PC-9 (cell line): ENCODE measurements around the gene SSBP2.

ENCODE experiments used
- EZH2 ChIP-seq: fragments of 200-600 bp; sonication (generic); IDR thresholded peaks from 2 replicates; pipeline ENCODE4 v1.8.0; 2017; ENCODE audit warnings: antibody characterized with exemption, low read depth
- TF ChIP-seq, protein P1 (sequence below): fragments of 200-600 bp; sonication (generic); conservative IDR thresholded peaks from 2 replicates; pipeline ENCODE4 v1.6.1; 2017; ENCODE audit warnings: mixed run types, antibody characterized with exemption, mild to moderate bottlenecking, moderate library complexity

DNA sequence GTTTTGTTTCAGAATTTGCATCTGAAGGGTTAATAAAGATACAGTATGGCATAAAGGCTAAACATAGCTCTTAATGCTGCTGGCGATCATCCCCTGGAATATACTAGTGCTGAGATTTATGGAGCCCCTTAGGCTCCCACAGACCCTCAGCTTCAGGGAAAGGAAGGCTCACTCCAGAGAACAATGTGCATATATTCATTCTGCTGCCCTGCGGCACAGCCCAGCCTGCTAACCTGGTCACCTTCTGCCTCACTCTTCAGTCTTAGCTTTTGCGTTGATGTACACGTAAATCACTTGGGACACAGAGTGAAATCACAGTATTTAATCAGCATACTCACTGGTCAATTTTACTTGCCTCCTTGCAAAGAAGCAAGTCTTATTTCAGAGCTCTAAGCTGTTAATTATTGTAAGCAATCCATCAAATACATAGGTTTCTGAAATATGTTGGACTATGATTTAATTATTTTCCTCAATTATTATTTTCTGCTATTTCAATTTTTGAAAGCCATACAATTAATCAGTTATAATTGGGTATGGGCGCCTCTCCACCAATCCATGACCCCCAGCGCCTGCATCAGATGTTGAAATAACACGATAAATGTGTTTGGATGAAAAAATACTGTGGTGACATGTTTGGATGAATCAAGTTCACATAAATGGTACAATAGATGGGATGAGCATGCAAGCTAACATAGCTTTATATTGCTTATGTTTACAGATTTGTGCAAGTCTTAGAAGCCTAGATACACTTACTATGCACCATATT is 345.6 kb downstream of the SSBP2 start:
- TF ChIP-seq, protein P1, sequence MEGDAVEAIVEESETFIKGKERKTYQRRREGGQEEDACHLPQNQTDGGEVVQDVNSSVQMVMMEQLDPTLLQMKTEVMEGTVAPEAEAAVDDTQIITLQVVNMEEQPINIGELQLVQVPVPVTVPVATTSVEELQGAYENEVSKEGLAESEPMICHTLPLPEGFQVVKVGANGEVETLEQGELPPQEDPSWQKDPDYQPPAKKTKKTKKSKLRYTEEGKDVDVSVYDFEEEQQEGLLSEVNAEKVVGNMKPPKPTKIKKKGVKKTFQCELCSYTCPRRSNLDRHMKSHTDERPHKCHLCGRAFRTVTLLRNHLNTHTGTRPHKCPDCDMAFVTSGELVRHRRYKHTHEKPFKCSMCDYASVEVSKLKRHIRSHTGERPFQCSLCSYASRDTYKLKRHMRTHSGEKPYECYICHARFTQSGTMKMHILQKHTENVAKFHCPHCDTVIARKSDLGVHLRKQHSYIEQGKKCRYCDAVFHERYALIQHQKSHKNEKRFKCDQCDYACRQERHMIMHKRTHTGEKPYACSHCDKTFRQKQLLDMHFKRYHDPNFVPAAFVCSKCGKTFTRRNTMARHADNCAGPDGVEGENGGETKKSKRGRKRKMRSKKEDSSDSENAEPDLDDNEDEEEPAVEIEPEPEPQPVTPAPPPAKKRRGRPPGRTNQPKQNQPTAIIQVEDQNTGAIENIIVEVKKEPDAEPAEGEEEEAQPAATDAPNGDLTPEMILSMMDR = no peak
- TF ChIP-seq EZH2 = no peak
